GM18511 (cell line): Measurements from ENCODE around the gene TOR2A.
"Not testable (repeated sequence)": the region's sequence is repeated elsewhere in the genome, so short reads cannot be mapped to it uniquely, and the experiment has no call there.

Experiments used
- ATAC-seq: cut with Tn5 transposase; IDR thresholded peaks from one replicate; pipeline ENCODE4 v1.9.1; 2021; ENCODE audit warnings: mild to moderate bottlenecking, moderate library complexity; ENCODE audit not compliant: unreplicated experiment

Gene TOR2A

GRCh38 chr9:127734747-127735529 is at the start of gene TOR2A:
TSS of gene TOR2A (minus strand) at chr9:127735294. CDS start at chr9:127735270, 24 bp downstream.
- ATAC-seq = peak; percentile 86

- ATAC-seq = no peak
Measured at GRCh38 chr9:127783111-127784008, 48.3 kb upstream of the TOR2A start.

- ATAC-seq = no peak
Measured at GRCh38 chr9:127781806-127782205, 46.7 kb upstream of the TOR2A start.

GRCh38 chr9:127780909-127781308 is 45.8 kb upstream of the TOR2A start:
- not testable (repeated sequence) for ATAC-seq

- no peak for ATAC-seq
Measured at GRCh38 chr9:127780126-127780885, 45.2 kb upstream of the TOR2A start.

GRCh38 chr9:127779136-127779981 is 44.3 kb upstream of the TOR2A start:
- peak; percentile 66 for ATAC-seq

- peak; percentile 52 for ATAC-seq
Measured at GRCh38 chr9:127778280-127779135, 43.4 kb upstream of the TOR2A start, which contains the start of gene SH2D3C. TSS of gene SH2D3C (minus strand) at chr9:127778666. CDS start at chr9:127778627, 39 bp downstream.

GRCh38 chr9:127777368-127777980 is 42.4 kb upstream of the TOR2A start:
- ATAC-seq = no peak

GRCh38 chr9:127776924-127777289 is 41.8 kb upstream of the TOR2A start:
- no peak for ATAC-seq

- ATAC-seq = no peak
Measured at GRCh38 chr9:127776195-127776923, 41.3 kb upstream of the TOR2A start.

GRCh38 chr9:127773981-127774380 is 38.9 kb upstream of the TOR2A start:
- no peak for ATAC-seq

- ATAC-seq = no peak
Measured at GRCh38 chr9:127773272-127773671, 38.2 kb upstream of the TOR2A start.

- no peak for ATAC-seq
Measured at GRCh38 chr9:127772603-127773002, 37.5 kb upstream of the TOR2A start.

- ATAC-seq = no peak
Measured at GRCh38 chr9:127771570-127772189, 36.6 kb upstream of the TOR2A start.

- peak; percentile 92 for ATAC-seq
Measured at GRCh38 chr9:127770905-127771569, 35.9 kb upstream of the TOR2A start.

- no peak for ATAC-seq
Measured at GRCh38 chr9:127770583-127770904, 35.5 kb upstream of the TOR2A start.

- ATAC-seq = no peak
Measured at GRCh38 chr9:127769929-127770582, 35.0 kb upstream of the TOR2A start.
